HG02678 (cell line): ENCODE measurements around the gene DDX47.

Experiments
- ATAC-seq: cut with Tn5 transposase; IDR thresholded peaks from one replicate; pipeline ENCODE4 v1.9.1; 2021; ENCODE audit warnings: mild to moderate bottlenecking, moderate library complexity; ENCODE audit not compliant: unreplicated experiment

The DDX47 gene

GRCh38 chr12:12813120-12814101 lies at the start of gene DDX47:
Gene DDX47 (plus strand): TSS chr12:12813346. CDS start chr12:12813368, 22 bp downstream.
- ATAC-seq: peak; percentile 88

DNA sequence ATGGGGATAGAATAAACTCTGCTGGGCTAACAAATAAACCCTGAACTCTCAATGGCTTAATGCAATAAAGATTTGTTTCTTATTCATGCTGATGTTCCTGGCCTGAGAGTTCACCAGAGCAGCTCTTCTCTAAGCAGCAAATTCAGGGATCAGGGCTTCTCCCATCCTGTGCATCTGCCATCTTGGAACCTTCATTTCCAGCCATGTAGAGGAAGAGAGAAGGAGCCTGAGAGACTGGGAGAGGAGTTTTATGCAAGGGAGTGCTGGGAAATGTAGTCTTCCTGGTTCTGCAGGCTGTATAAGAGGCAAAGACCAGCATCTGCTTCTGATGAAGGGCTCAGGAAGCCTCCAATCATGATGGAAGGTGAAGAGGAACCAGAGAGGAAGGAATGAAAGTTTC lies 48.3 kb upstream of the DDX47 start:
- ATAC-seq: no peak

GRCh38 chr12:12770262-12770661 lies 42.9 kb upstream of the DDX47 start:
- no peak for ATAC-seq

DNA sequence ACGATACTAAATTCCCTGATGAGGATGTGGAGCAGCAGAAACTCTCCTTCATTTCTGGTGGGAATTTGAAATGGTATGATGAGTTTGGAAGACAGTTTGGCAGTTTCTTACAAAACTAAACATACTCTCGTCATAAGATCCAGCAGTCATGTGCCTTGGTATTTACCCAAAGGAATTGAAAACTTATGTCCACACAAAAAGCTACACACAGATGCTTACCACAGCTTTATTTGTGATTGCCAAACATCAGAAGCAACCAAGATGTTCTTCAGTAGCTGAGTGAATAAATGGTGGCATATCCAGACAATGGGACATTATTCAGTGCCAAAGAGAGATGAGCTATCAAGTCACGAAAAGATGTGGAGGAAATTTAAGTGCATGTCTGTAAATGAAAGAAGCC lies 38.4 kb upstream of the DDX47 start:
- ATAC-seq: no peak

GRCh38 chr12:12776261-12776660 lies 36.9 kb upstream of the DDX47 start:
- no peak for ATAC-seq

DNA sequence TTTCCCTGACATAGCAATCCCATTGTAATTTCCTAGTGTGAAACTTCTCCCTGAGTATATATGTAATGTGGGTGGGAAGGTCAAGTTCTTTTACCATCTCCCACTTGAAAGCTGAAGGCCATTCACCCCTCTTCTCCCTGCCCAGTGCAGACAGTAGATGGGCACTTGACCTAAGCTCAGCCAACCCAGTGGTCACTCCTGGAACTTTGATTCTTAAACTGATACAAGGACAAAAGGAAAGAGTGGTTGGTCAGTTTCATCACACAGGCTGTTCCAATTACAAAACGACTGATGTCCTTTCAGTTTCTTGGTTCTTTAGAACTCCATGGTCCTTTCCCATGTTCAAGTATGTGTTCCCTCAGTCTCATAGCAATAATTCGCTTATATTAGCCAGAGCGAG lies 36.1 kb upstream of the DDX47 start:
- ATAC-seq: no peak

DNA sequence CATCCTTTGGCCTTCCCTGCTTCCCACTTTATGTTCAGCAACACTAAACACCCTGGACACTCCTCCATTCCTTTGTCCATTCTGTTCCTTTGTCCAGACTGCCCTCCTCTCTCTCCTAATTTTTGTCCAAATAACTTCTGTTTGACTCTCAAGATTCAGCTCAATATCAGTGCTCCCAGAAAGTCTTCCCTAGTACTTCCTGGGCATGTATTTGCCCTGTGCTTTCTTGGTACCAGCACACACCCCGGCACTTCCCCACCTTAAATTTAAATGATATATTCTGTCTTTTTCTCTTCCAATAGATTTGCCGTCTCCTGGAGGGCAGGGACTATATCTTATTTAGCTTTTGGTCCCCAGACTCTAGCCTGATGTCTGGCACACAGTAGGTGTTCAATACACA lies 34.1 kb upstream of the DDX47 start:
- ATAC-seq: no peak

DNA sequence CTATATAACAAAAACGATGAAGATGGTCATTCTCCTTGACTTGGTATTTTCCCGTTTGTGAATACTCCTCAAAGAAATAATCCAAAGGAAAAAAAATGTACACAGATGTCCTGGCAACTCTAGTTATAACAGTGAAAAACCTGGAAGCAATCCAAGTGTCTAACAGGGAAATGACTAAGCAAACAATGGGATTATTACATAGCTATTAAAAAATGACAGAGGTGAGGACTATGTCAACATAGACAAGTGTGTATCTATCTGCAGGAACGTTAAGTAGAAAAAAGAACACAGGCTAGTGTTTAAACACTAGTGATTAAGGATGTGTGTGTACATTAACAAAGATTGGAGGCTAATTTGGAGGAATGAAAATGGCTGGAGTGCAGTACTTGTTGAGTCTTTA lies 33.6 kb upstream of the DDX47 start:
- no peak for ATAC-seq

- ATAC-seq: no peak
Observed at GRCh38 chr12:12784116-12784515, 29.0 kb upstream of the DDX47 start.

GRCh38 chr12:12784911-12785814 lies 28.0 kb upstream of the DDX47 start, which contains the start of gene APOLD1:
Gene APOLD1 (plus strand): TSS chr12:12785659. CDS start chr12:12785692, 33 bp downstream.
- no peak for ATAC-seq

DNA sequence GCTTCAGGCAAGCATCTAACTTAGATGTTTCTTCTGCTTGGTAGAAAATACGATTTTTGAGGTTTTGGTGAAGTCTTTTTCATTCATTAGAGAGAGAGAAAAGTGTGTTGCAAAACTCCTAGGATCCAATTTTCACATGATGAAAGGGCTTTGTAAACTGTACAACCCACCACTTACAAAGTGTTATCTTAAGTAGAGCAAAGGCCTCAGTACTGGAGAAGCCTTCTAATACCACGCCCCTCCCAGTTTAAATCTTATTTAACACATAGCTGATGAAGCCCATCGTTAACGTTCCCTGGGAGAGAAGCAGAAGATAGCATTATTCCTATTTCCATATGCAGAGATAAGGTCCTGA lies 26.8 kb upstream of the DDX47 start:
- ATAC-seq: peak; percentile 11

DNA sequence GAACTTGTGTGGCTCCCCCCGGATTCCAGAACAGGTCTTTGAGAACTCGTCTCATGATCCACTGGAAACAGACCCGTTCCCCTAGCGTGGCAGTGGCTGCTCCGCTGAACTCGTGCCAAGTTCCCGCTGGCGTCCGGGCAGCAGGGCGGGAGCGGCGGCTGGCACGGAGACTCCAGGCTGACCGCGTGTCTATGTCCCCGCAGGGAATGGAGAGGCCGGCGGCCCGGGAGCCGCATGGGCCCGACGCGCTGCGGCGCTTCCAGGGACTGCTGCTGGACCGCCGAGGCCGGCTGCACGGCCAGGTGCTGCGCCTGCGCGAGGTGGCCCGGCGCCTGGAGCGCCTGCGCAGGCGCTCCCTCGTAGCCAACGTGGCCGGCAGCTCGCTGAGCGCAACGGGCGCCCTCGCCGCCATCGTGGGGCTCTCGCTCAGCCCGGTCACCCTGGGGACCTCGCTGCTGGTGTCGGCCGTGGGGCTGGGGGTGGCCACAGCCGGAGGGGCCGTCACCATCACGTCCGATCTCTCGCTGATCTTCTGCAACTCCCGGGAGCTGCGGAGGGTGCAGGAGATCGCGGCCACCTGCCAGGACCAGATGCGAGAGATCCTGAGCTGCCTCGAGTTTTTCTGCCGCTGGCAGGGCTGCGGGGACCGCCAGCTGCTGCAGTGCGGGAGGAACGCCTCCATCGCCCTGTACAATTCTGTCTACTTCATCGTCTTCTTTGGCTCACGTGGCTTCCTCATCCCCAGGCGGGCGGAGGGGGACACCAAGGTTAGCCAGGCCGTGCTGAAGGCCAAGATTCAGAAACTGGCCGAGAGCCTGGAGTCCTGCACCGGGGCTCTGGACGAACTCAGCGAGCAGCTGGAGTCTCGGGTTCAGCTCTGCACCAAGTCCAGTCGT lies 26.2 kb upstream of the DDX47 start:
- peak; percentile 88 for ATAC-seq

- no peak for ATAC-seq
Observed at GRCh38 chr12:12788131-12788530, 25.0 kb upstream of the DDX47 start.

DNA sequence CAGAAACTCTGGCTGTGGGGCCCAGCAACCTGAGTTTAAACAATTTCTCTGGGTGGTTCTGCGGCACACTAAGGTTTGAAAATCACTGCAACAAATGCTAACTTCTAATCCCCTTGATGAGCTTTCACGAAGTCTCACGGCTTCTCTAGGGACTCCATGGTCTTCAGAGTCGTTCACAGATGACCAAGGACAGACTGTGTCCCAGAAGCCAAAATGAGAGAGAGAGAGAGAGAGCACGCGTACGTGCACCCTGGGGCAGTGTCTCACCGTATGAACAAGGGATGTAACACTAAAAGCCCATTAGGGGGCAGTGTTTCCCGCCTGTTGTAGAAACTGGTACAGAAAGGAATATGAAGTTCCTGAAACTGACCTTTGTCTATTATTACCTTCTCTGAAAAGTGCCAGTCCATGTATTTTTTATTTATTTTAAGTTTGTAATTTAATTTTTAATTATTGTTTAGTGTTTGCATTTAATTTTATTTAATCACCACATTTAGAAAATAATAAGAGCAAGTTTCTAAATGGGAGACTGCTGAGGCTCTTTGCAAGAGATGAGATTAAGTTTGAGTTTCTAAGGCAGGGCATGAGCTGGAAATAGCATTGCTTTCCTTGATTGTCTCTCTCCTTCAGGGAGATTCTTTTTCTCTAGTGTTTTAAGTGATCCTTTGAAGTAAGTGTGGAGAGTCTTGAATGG lies 24.3 kb upstream of the DDX47 start:
- ATAC-seq: peak; percentile 53

- no peak for ATAC-seq
Observed at GRCh38 chr12:12790956-12791355, 22.2 kb upstream of the DDX47 start.

DNA sequence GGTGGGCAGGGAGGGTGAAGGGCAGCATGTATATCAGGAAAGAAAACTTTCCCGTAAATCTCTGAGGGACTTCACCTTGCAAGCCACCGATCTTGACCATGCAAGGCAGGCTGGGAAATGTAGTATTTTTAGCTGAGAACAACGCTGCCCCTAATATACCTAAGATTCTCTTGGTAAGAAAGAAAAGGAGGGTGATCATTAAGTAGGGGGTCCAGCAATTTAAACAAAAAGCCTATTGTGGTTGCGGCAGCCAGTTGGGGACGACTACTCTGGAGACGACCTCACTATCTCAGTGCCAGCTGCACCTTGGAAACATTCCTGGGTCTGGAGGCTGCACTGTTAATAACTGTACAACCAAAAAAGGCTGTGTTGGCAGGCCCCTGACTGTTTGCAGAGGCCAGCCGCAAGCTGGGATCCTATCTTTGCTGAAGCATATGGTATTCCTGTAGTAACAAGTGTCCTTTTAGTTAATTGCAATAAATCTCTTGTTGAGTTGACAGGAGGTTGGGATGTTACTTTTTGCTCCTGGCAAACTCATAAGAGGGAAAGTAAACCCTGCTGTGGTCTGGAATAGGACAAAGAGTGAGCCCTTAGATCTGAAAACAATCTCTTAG lies 21.3 kb upstream of the DDX47 start:
- ATAC-seq: no peak

GRCh38 chr12:12792421-12792820 lies 20.7 kb upstream of the DDX47 start:
- no peak for ATAC-seq

- ATAC-seq: no peak
Observed at GRCh38 chr12:12794686-12795085, 18.5 kb upstream of the DDX47 start.

DNA sequence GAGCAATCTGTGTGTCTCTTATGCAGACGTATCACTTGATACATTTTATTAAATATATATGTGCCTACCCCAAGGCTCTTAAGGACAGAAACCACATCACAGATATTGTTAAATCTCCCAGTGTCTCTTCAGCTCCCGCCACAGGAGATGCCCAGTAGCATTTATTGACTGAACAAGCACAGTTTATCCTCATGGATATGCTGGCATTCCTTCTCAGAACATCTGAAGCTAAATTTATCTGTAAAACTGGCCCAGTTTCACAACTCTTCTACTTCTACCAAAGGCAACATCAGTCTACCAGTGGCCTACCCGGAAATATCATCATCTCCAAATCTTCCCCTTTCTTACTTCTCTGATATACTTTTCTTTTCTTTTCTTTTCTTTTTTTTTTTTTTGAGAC lies 17.0 kb upstream of the DDX47 start:
- no peak for ATAC-seq
